RWPE2 (cell line): ENCODE results near the gene PECR.

Source experiments
- ATAC-seq: fragments of 200-7000 bp; cut with Tn5 transposase; 3 replicates; pipeline ENCODE4 v1.9.1; 2021; ENCODE audit warnings: low read depth
- DNase-seq: peaks from one replicate; pipeline ENCODE4 v3.0.0-alpha.2; 2020; ENCODE audit warnings: low spot score
- H3K27ac ChIP-seq: fragments of 450-650 bp; 2 replicates; pipeline ENCODE4 v1.5.1; 2017; ENCODE audit warnings: mild to moderate bottlenecking; ENCODE audit not compliant: poor library complexity, severe bottlenecking
- H3K27me3 ChIP-seq: fragments of 250-450 bp; sonication (Bioruptor Pico); 2 replicates; pipeline ENCODE4 v1.5.1; 2021; ENCODE audit warnings: mild to moderate bottlenecking, moderate library complexity; ENCODE audit not compliant: insufficient read depth, poor library complexity, severe bottlenecking
- H3K36me3 ChIP-seq: fragments of 250-450 bp; sonication (Bioruptor Pico); 2 replicates; pipeline ENCODE4 v1.5.1; 2020; ENCODE audit warnings: low read depth, mild to moderate bottlenecking, moderate library complexity
- H3K4me1 ChIP-seq: fragments of 250-450 bp; sonication (Bioruptor Pico); 2 replicates; pipeline ENCODE4 v1.5.1; 2021; ENCODE audit warnings: mild to moderate bottlenecking, moderate library complexity; ENCODE audit not compliant: insufficient read depth, poor library complexity, severe bottlenecking
- H3K4me3 ChIP-seq: fragments of 250-450 bp; sonication (Bioruptor Pico); 2 replicates; pipeline ENCODE4 v1.5.1; 2021; ENCODE audit warnings: mild to moderate bottlenecking, moderate library complexity; ENCODE audit not compliant: severe bottlenecking
- H3K9me3 ChIP-seq: fragments of 250-450 bp; sonication (Bioruptor Pico); 2 replicates; pipeline ENCODE4 v1.5.1; 2021; ENCODE audit warnings: mild to moderate bottlenecking, moderate library complexity; ENCODE audit not compliant: severe bottlenecking
- CTCF ChIP-seq: fragments of 450-650 bp; IDR thresholded peaks from one replicate; pipeline ENCODE4 v1.5.1; 2017; ENCODE audit warnings: mild to moderate bottlenecking, moderate library complexity; ENCODE audit not compliant: poor library complexity, severe bottlenecking

Gene PECR

DNA sequence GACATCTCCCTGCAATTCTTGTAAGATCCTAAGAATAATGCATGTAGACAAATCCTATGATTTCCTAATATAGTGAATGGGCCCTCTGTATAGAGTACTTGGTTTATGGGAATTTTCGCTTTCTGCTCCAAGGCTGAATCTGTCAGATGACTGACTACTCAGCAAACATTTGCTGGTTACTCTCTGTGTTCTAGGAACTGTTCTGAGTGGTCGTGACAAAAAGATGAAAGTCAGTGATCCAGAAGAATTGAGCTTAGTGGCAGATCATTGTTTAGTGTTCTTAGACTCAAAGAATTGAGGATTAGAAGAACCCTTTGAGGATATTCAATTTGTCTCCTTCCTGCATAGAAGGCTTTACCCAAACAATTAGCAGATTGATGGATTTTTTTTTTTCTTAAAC, 37.5 kb upstream of the PECR start:
- no peak for TF ChIP-seq CTCF
- DNase-seq (no peak), ATAC-seq (no peak)
- Histone ChIP-seq H3K27me3 (no peaks in the 10 kb centered on the region), H3K4me3 (no peak overlapping the region), H3K4me1 (peaks cover 6% of the 10 kb centered on the region), H3K9me3 (no peaks in the 10 kb centered on the region), H3K36me3 (peaks cover 97% of the 10 kb centered on the region), H3K27ac (no peak overlapping the region)

DNA sequence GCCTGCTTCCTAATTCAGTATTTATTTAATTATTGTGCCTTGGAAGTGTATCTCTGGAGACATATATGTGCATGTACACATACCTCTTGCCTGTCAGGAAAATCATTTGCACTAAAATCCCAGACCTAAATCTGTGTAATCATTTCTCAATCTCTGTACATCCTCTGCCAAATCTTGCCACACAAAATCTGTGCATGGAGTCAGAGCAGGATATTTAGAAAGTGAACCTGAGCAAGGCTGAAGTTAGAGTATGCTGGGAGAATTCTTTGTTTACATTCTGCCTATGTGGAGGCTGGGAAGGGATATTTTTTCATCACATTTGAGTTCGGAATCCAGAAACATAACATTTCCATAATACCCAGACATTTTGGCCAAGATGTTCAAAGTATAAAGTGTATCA, 36.9 kb upstream of the PECR start:
- ATAC-seq (no peak), DNase-seq (no peak)
- no peak for TF ChIP-seq CTCF
- H3K4me1 ChIP-seq, result peaks cover 6% of the 10 kb centered on the region
- H3K36me3 ChIP-seq, result peaks cover 97% of the 10 kb centered on the region
- no peak overlapping the region for H3K4me3 ChIP-seq
- no peak overlapping the region for H3K27ac ChIP-seq
- no peaks in the 10 kb centered on the region for H3K27me3 ChIP-seq
- no peaks in the 10 kb centered on the region for H3K9me3 ChIP-seq

GRCh38 chr2:216117561-216118340, 36.1 kb upstream of the PECR start:
- Histone ChIP-seq H3K27ac (no peak overlapping the region), H3K27me3 (no peaks in the 10 kb centered on the region), H3K4me1 (peaks cover 6% of the 10 kb centered on the region), H3K9me3 (no peaks in the 10 kb centered on the region), H3K36me3 (peaks cover 97% of the 10 kb centered on the region), H3K4me3 (no peak overlapping the region)
- TF ChIP-seq CTCF, result no peak
- DNase-seq (no peak), ATAC-seq (no peak)

GRCh38 chr2:216116418-216116817, 34.8 kb upstream of the PECR start:
- no peak for TF ChIP-seq CTCF
- Histone ChIP-seq H3K36me3 (peaks cover 97% of the 10 kb centered on the region), H3K4me1 (peaks cover 6% of the 10 kb centered on the region), H3K9me3 (no peaks in the 10 kb centered on the region), H3K4me3 (no peak overlapping the region), H3K27me3 (no peaks in the 10 kb centered on the region), H3K27ac (no peak overlapping the region)
- ATAC-seq, result no peak
- DNase-seq, result no peak
